ENCODE data around the gene GPD2. TPM values are rescaled to one million over a fixed set of nuclear protein-coding genes. Genes with fewer than 3 reads are reported as not detected.

The GPD2 gene
- total RNA-seq, 1 donor from 2014 or later, result 14.5 TPM

DNA sequence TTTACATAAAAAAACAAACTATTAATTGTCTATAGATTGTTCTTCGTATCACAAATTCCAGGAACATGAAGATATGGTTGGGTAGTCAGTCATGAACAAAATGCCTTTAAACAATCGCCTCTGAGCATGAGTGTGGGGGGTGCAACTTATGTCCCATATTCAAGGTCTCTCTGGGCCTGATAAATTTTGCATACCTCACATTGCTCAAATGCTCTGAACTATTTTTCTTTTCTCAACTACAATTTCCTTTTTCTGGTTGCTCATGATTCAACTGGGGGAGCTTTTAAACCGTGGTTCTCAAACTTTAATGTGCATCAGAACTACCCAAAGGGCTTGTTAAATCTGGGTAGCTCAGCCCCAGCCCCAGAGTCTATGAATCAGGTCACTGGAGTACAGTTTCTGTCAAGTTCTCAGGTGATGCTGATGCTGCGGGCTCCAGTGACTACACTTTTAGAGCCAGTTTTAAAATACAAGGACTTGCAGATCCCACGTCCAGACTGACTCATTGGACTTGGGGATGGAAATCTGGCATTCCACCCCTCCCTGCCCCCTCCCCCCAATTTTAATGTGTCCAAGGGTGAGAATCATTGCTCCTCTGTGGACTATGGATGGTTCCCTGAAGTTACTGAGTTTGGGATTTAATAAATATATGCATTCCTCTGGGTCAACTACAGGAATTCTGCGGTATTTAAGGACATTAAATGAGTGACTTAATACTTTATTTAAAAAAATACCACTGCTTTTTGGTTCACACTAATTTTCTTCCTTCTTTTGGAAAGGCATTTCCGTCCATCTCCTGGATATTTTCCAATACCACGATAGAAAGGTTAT is 1.5 kb upstream of the GPD2 start:
- intact Hi-C loops (cut with micrococcal nuclease), result loop anchor here (10.0 kb wide), 1 partner anchor 460 kb away; no protein-coding TSS in a partner anchor

DNA sequence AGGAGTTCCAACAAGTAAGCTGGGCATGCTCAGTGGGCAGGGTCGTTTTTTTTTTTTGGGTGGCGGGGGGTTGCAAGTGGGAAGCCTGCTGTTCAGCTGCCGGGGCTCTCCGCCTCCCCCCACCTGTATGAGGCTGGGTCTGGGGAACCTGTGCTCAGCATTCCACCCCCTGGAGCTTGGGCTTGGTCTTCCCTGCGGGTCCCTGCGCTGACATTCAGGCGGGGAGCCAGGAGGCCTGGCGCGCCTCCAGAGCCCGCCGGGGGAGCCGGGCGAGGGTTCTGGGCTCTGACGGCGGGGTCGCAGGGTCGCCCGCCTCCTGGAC is 822 bp upstream of the GPD2 start:
- intact Hi-C loops (cut with micrococcal nuclease), result loop anchor here (10.0 kb wide), 1 partner anchor 459 kb away; no protein-coding TSS in a partner anchor

DNA sequence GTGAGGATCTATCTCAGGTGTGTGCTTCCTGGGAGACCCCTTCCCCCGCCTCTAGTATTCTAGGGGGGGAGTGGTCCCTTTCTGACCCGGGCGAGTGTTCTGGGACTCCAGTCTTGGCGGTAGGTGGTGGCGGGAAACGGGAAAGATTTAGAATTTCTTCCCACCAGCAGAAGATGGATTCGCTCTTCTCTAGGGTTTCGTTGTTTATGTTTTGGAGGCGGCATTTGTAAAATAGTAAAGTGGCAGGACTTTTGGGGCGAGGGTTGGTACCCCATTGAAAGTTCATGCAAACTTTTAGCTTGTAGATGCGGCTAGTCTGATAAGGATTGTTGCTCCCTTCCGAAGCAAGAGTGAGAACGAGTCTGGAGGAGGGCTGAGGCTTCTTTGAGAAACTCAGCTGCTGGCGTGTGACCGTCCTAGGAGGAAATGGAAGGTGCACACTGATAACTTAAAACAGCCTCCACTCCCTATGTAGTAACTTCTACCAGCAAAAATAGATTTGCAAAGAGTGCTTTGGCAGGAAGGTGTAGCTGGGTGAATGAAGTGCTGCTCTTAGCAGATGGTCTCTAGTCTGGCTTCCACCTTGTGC is 412 bp downstream of the GPD2 start:
- intact Hi-C loops (cut with micrococcal nuclease), result loop anchor here (1.0 to 10.0 kb wide), 7 partner anchors 36 to 458 kb away; partner anchors contain the start of gene NR4A2

DNA sequence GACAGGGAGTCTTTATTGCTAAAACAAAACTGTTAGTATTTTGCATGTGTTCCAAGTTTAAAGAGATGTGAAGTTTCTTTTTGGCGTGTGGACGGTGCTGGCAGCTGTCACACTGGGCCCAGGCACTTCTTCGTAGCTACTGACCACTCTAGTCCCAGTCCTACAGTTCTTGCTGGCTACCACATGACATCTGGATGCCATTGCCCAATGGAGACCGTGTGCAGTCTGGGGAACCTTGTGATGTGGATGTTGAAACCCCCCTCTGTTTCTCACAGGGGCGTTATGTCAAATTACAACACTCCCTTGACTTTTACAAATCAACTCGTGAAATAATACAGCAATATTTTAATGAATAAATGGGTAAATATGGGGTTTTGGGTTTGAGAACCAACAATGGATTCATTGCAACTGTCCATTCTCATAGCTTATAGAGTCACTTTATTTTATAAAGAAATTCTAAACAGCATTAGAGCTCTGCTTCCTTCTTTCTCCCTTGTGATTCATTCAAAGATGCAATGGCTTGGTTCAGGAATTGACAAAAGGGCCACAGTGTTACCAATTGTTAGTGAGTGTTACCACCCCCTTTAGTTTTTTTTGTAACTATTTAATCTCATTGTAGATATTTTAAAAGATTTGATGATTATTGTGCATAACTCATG is 1.2 kb downstream of the GPD2 start:
- intact Hi-C loops (cut with micrococcal nuclease), result loop anchor here (10.0 kb wide), 1 partner anchor 457 kb away; no protein-coding TSS in a partner anchor

DNA sequence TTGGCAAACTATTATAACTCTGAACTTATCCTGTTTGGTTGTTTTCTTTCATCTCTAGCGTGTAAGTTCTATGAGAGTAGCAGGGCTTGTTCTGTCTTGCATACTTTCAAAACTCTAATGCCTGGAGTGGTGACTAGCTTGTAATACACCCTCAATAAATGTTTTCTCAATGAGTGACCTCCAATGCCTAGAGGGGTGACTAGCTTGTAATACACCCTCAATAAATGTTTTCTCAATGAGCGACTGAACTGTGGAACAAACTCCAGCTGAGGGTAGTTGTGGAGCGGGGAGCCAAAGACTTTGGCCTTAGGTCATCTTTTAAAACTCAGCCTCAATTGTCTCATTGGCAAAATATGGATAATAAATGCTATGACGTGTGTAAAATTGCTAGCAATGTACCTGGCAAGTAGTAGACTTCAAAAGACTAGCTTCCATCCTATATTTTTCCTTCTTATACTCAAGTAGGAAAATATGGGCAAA is 1.8 kb downstream of the GPD2 start:
- intact Hi-C loops (cut with micrococcal nuclease), result loop anchor here (10.0 kb wide), 1 partner anchor 457 kb away; no protein-coding TSS in a partner anchor

DNA sequence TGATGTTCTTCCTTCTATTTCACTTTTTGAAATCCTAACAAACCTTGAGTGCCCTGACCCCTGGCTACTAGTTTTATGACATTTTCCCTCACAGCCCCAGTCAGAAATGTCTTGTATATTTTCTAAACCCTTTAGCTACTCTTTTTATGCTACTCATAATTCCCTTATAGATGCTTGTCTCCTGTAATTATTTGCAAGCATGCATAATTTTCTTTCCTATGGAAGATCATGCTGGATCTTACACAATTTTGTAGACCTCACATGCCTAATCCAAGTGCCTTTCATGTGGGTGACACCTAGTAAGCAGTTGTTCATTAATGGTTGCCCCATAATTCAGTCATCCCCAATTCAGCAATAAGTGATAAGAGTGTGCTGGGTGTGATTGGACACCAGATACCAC is 6.9 kb downstream of the GPD2 start:
- intact Hi-C loops (cut with micrococcal nuclease), result no loop called here

DNA sequence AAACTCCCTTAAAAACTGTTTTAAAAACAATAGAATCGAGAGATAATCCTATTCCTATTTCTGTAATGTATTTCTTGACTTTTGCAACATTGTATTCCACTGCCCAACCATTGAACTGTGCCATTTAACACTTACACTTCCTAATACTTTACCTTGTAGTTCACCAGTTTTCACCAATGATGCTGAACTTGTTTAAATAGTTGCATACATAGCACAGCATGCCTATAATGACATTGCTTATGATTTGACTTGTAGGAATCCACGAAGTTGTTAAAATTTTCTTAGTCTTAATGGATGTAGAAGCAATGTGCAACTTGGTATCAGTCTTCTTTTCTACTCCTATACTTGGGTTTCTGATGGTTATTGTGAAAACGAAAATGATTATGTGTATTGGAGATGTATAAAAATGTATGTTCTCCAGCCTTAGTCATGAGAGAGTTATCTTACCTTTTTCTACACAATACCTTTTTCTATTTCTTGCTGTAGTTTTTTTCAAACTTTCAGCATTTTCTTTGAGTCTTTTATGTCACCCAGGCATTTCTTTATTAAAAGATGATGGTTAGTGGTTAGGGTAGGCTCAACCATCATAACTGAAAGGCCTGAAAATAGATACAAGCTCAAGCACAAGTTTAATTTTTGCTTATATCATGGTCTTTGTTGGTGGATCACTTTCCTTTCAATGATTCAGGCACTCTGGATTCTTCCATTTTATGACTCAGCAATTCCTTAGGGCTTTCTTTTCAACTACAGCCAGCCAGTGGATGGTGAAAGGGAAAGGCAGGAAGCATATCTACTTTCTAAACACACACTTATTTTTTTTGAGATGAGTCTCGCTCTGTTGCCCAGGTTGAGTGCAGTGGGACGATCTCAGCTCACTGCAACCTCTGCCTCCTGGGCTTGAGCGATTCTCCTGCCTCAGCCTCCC is 9.4 kb downstream of the GPD2 start:
- intact Hi-C loops (cut with micrococcal nuclease), result no loop called here

DNA sequence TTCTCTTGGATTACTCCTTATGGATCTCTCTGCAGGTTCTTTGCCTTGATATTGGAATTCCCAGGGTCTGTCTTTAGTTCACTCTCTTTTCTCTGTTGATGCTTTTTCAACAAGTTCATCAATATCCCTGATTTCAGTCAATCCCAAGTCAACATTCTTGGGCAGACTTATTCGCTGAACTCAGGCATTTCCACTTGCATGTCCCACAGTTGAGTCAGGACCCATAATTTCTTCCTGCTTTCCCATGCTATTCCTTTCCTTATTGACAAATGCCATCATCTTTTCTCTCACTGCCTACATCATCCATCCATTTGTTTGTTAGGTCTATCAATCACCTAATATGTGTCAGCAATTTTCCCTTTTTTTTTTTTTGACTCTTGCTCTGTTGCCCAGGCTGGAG is 11.6 kb downstream of the GPD2 start:
- intact Hi-C loops (cut with micrococcal nuclease), result no loop called here

DNA sequence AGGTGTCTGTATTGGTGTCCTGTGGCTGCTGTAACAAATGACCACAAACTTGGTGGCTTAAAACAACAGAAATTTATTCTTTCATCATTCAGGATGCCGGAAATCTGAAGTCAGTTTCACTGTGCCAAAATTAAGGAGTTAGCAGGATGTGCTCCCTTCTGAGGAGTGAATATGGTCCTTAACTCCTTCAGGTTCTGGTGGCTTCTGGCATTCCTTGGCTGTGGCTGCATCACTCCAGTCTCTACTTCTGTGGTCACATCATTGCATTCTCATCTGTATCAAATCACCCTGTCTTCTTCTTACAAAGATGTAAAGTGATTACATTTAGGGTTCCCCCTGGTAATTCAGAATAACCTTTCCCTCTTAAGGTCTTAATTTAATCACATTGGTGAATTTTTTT is 12.6 kb downstream of the GPD2 start:
- intact Hi-C loops (cut with micrococcal nuclease), result no loop called here

DNA sequence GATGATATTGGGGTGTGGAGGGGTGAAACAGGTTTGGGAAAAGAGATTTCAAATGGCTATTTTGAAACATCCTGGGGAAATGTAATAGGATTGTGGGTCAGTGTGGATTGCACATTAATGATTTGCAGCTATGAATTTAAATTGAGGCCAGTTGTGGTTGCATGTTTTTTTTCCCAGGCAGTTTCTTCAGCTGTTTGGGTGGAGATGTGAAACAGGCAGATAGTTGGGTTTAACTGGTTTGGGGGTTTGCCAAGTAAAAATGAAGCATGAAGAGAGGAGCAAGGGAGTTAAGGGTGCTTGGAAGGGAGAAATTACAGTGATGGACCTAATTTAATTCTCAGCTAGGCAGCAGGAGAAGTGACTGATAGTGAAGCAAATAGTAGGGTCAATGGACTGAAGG is 16.8 kb downstream of the GPD2 start:
- intact Hi-C loops (cut with micrococcal nuclease), result no loop called here

DNA sequence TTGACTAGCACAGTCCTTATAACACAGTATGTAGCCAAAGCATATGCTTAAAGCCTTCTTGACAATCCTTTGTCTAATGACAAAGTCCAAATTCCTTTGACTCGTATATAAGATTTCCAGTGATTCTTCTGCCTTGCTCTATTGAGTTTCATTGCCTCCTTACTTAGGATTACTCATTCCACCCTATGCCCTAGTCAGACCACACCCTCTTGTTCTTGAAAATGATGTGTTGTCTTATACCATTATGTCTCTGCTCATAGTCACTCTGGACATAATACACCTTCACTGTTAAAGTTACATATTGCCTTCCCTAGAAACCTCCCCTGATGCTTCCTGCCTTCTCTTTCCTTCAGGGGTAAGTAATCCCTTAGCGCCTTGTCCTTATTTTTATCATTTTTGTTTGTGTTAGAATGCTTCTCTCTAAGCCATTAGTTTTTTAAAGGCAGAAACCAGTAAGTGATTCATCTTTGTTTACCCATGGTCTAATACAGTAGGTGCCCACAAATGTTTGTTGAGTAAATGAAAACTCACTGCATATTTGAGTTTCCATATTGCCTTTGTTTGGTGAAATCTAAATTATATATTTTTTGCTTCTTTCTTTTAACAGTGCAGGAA is 19.3 kb downstream of the GPD2 start:
- intact Hi-C loops (cut with micrococcal nuclease), result loop anchor here (2.0 kb wide), 1 partner anchor 15 kb away; no protein-coding TSS in a partner anchor

DNA sequence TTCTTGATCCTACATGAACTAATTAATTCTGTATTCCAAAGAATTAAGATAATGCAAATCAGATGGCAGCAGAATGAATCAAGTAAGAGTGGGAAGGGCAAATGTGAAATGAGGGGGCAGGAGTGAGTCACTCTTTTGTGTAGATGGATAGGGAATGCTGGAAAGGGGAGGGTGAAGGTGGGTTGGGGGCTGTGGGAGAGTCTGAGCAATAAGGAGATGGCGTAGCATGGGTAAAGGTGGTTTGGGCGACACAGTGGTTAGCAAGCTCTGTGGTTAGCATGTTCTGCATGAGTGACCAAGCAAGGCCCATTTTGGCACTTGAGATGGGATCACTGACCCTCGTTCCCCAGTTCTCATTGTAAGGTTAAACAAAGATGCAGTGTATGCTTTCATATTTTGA is 20.4 kb downstream of the GPD2 start:
- intact Hi-C loops (cut with micrococcal nuclease), result no loop called here

DNA sequence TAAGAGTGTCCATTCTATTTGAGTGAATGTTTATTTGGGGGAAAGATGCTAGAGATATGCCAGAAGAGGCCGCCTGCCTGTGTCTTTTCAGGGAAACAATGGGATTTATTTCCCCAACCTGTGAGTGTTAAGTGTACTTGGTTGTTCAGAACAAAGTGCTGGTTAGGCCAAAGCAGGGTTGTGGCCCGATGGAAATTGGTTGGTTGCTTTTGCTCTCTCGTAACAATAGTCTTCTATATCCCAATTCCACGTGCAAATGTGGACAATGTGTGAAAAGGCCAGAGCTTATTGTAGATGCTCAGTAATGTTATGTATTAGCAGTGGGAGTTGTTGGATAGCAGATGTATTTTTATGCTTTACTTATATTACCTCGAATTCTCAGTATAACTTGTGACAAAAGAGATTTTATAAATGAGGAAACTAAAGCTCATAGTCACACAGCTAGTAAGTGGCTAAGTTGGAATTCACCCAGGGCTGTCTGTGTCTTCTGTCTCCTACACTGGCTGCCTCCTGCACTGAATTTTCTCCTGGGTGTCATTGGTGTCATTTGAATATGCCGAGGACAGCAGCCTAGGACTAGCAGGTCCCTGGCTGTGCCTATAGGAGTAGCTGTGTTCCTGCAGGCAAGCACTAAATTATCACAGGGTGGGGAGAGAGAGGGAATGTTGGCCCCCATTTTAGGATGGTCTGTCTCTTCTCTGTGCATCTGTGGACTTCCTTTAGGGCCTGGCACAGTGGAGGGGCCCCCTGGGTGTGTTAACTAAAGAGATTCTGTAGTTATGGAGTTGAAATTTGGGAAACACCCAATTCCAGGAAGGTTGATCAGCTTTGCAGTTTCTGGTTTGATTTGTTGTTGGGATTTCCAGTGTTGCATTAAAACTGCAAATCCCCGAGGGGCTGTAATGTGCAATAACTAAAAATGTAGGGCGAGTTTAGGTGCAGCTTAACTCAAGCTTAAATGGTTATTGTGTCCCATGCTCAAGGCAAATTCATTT is 21.6 kb downstream of the GPD2 start:
- intact Hi-C loops (cut with micrococcal nuclease), result no loop called here

DNA sequence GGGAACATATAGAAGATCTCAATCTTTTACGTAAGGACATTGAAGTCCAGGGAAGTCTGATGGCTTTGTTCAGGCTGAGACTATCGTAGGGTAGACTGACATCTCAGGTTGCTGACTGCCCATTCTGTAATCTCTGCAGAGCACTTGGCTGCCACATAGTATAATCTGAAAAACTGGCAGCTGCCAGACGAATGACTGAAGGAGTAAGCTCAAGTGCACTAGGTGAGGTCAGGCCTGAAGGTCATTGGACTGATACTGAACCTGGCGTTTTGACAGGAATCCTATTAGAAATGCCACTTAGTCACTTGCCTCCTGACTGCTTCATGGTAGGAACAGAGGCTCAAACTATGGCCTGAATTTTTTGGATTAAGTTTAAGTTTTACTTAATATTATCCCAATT is 23.5 kb downstream of the GPD2 start:
- intact Hi-C loops (cut with micrococcal nuclease), result no loop called here

DNA sequence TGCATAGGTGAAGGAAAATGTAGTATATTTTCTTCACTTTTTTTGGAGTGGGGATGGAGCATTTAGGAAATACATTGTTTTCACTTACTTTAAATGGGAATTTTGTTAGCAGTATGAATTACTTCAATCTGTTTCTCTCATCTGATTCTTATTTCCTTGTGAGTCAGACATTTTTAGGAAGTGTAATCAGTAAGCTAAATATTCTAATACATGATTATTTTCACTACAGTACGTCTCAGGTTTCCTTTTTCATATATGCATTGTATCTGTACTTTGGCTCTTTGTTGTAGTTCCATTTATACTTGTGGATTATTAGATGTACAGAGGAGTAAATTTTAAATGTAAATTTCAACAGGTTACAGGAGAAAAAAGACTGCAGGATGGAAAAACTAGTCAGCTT is 27.9 kb downstream of the GPD2 start:
- intact Hi-C loops (cut with micrococcal nuclease), result no loop called here

DNA sequence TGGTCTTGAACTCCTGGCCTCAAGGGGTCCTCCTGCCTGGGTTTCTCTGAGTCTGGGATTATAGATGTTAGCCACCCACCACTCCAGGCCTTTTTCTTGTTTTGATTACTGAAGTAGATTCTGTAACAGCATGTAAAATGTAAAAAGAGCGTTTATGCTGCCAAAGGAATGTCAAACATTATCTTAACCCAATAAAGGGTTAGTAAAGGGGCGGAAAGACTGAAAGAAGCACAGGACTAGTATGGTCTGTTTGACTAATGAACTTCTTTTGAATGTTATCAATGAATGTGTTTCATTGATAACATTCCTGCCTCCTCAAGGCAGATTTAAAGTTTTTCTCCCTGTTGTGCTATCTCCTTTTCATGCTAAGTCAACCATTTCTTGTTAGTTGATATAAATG is 29.4 kb downstream of the GPD2 start:
- intact Hi-C loops (cut with micrococcal nuclease), result no loop called here

DNA sequence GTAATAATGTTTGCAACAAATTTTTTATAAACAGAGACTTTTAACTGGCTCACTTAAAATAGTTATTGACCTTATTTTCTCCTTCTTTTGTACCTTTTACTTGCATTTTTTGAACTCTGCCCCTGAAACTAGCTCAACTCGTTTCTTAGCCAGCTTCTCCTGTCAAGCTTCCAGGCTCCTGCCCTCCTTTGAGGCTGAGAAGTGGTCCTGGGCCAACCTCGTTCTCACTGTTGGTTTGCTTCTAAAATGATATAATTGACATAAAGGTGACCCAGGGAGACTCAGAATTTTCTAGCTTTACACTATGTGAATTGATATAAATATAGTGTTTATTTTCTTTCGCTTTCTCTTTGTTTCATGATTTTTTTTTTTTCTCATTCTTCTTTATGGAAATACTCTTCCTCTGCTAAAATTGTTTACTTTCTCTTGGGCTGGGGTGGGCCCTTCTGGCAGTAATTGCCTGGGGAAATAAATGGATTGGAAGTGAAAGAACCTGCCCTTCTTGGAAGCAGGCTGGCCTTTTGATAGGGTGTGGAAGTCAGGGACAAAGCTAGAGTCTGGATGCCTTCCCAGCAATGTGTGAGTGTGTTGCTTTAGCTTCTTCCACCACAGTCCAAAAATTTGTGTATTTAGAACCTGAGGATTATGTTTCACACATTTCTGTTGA is 30.7 kb downstream of the GPD2 start:
- intact Hi-C loops (cut with micrococcal nuclease), result no loop called here

DNA sequence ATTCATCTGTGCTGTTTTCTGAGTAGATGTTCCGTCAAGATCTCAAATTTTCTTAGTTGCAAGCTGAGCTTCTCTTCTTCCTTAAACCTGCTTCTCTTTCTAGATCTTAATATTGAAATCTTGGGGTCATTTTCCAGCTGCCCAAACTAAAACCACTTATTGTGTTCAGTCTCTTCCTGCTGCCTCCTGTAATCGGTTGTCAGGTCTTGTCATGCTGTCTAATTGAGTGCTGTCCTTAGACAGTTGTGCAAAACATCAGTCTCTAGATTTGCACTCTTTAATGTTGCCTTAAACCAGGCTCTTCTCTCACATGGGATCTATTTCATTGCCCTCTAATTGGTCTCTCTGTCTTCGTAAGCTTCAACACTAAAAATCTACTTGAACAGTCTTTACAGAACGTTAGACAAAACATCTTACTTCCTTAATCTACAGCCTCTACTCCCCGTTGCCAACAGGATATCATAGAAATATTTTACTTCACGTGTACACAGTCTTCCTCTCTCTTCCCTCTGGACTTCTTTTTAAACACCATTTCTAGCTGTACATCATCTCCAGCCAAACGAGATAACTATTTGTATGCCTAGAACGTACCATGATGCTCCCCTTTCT is 34.9 kb downstream of the GPD2 start:
- intact Hi-C loops (cut with micrococcal nuclease), result loop anchor here (2.0 kb wide), 1 partner anchor 16 kb away; no protein-coding TSS in a partner anchor

Measured in T-helper 1 cell treated with Interleukin-12 subunit alpha and Interleukin-12 subunit beta and Interleukin-4 antibody, amounts not matched to agents 30 ng/mL and 1 ng/mL, for 36 hours (primary cell).